Transverse colon (tissue), 4 donors: Measurements from ENCODE around the gene MPV17L2. TPM values are rescaled to one million over a fixed set of nuclear protein-coding genes. Genes with fewer than 3 reads are reported as not detected.

Source experiments
- DNase-seq: peaks from one replicate; pipeline ENCODE4 v3.0.0-alpha.2; 2019
- H3K27ac ChIP-seq, 4 donors: fragments of 200-600 bp; sonication (generic); 2 replicates each; pipeline ENCODE4 v1.5.1; 2016 to 2018; ENCODE audit warnings: inconsistent platforms in 4 of 4
- H3K27me3 ChIP-seq: fragments of 200-600 bp; sonication (generic); 2 replicates; pipeline ENCODE4 v1.5.1; 2017; ENCODE audit warnings: inconsistent platforms
- H3K36me3 ChIP-seq, 4 donors: fragments of 200-600 bp; sonication (generic); 2 replicates each; pipeline ENCODE4 v1.5.1; 2017 to 2019; ENCODE audit warnings: inconsistent platforms in 4 of 4
- H3K4me1 ChIP-seq, 4 donors: fragments of 200-600 bp; sonication (generic); 2 replicates each; pipeline ENCODE4 v1.5.1; 2017 to 2020; ENCODE audit warnings: inconsistent platforms in 4 of 4
- H3K4me3 ChIP-seq, 4 donors: fragments of 200-600 bp; sonication (generic); 1 replicate in 1 of 4; 2 replicates in 3 of 4; pipeline versions ENCODE4 v1.5.1 to v1.6.1; 2017 to 2019; ENCODE audit warnings: inconsistent platforms in 4 of 4
- H3K9me3 ChIP-seq, 2 donors: fragments of 200-600 bp; sonication (generic); 2 replicates each; pipeline ENCODE4 v1.5.1; 2017 to 2019; ENCODE audit warnings: inconsistent platforms in 2 of 2
- EP300 ChIP-seq: sonication (generic); formaldehyde crosslinking; IDR thresholded peaks from one replicate; pipeline ENCODE4 v1.6.1; 2017; ENCODE audit warnings: antibody characterized with exemption, low read depth
- POLR2A ChIP-seq: fragments of 450-650 bp; IDR thresholded peaks from one replicate; pipeline ENCODE4 v1.6.1; 2016; ENCODE audit warnings: antibody characterized with exemption, mild to moderate bottlenecking, moderate library complexity
- POLR2AphosphoS5 ChIP-seq, 3 donors: sonication (generic); formaldehyde crosslinking; IDR thresholded peaks; one replicate each; pipeline ENCODE4 v1.6.1; 2016; ENCODE audit warnings: antibody characterized with exemption in 3 of 3
- WGBS, 2 donors: methylation state at CpG; one replicate each; pipeline ENCODE4 v1.1.5; 2018; ENCODE audit warnings: low coverage in 1 of 2; 5-methylcytosine and 5-hydroxymethylcytosine counted together
- in situ Hi-C, 4 donors: fragments of 200-750 bp; cut with MboI; loops; one replicate each; pipeline versions ENCODE4 v1.15.0 to v1.15.1; 2017; ENCODE audit warnings: low sequenced_read_pairs in 3 of 4, low pct_ligation_motif_present in 1 of 4, low pct_unique_long_range_greater_than_20kb in 1 of 4
- intact Hi-C: fragments of 100-400 bp; cut with DNase I; formaldehyde crosslinking; loops from one replicate; pipeline ENCODE4 v1.15.1; 2023; ENCODE audit warnings: low total_unique reads
- total RNA-seq, 4 donors: library from RNA; depleted of rRNA; stranded (reverse); fragments of >200 nt; gene quantifications; one replicate each; pipeline ENCODE4 v1.1.0, GENCODE V29; 2016
- TF ChIP-seq, protein P1 (sequence below), 5 experiments: fragments of 200-600 bp in 3 of 5; fragments of 450-650 bp in 2 of 5; sonication (generic) in 3 of 5; IDR thresholded peaks; 1 replicate in 2 of 5; 2 replicates in 3 of 5; pipeline ENCODE4 v1.5.1; 2016 to 2017; ENCODE audit warnings: antibody characterized with exemption in 5 of 5, inconsistent platforms in 3 of 5, mild to moderate bottlenecking in 2 of 5, moderate library complexity in 1 of 5

Gene MPV17L2
- total RNA-seq, 4 donors from 2014 or later: 1.6 to 22.3 (median 12.6) TPM

DNA sequence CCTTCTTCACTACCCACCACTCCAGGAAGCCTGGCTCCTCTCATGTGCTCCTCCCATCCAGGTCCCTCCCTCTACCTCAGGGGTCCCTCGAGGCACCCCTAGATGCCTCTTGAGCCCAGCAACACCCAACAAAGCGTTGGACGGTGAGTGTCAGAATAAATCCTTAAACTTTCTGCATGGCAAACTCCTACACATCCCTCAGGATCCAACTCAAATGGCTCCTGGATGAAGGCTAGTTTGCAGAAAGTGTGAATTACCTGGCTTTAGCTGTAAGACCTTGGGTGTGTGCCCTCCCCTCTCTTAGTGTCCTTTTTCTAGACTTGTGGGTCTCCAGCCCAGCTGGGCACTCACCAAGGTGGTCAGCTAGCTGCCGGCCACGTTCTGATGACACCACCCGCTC lies 5.4 kb downstream of the MPV17L2 start:
- Histone ChIP-seq H3K27ac (no peak overlapping the region), H3K9me3 (no peaks in the 10 kb centered on the region), H3K4me3 (no peak overlapping the region), H3K36me3 (peaks cover 0 to 6% (median 0%) of the 10 kb centered on the region in 4 donors), H3K27me3 (no peaks in the 10 kb centered on the region), H3K4me1 (peaks cover 14 to 27% (median 25%) of the 10 kb centered on the region in 4 donors)
- DNase-seq: no peak
- intact Hi-C loops (no loop called here), in situ Hi-C loops (no loop called here)
- TF ChIP-seq, protein P1, sequence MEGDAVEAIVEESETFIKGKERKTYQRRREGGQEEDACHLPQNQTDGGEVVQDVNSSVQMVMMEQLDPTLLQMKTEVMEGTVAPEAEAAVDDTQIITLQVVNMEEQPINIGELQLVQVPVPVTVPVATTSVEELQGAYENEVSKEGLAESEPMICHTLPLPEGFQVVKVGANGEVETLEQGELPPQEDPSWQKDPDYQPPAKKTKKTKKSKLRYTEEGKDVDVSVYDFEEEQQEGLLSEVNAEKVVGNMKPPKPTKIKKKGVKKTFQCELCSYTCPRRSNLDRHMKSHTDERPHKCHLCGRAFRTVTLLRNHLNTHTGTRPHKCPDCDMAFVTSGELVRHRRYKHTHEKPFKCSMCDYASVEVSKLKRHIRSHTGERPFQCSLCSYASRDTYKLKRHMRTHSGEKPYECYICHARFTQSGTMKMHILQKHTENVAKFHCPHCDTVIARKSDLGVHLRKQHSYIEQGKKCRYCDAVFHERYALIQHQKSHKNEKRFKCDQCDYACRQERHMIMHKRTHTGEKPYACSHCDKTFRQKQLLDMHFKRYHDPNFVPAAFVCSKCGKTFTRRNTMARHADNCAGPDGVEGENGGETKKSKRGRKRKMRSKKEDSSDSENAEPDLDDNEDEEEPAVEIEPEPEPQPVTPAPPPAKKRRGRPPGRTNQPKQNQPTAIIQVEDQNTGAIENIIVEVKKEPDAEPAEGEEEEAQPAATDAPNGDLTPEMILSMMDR (IDR thresholded peaks at IDR 0.05): no peak
- TF ChIP-seq EP300 (no peak), POLR2A (no peak), POLR2AphosphoS5 (IDR thresholded peaks at IDR 0.05) (no peak)
- 92 to 94% methylated on average over 2 to 6 of the region's 6 CpGs for WGBS, 2 donors

DNA sequence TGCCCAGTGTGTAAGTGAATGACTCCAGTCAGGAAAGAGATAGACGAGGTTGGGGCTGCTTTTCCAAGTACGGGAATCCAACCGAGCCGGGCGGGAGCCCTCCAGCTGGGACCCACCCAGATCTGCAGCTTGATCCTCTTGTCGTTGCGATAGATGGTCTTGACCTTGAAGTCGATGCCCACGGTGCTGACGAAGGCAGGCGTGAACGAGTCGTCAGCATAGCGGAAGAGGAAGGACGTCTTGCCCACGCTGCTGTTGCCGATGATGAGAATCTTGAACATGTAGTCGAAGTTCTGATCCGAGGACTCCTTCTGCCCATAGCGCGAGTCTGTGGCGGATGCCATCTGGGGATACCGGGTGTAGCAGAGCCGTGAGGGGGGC lies 9.4 kb downstream of the MPV17L2 start:
- whole genome bisulfite sequencing, 2 donors: 86% methylated on average over 24 of the region's 24 CpGs; no CpG with 5 or more reads in 1 of the 2 donors
- TF ChIP-seq POLR2A: no peak
- no peak for TF ChIP-seq EP300
- TF ChIP-seq, protein P1 (IDR thresholded peaks at IDR 0.05): no peak
- TF ChIP-seq POLR2AphosphoS5 (IDR thresholded peaks at IDR 0.05): no peak
- Histone ChIP-seq H3K4me1 (peaks cover 0 to 27% (median 23%) of the 10 kb centered on the region in 4 donors), H3K4me3 (no peak overlapping the region), H3K27me3 (no peaks in the 10 kb centered on the region), H3K36me3 (peaks cover 0 to 6% (median 0%) of the 10 kb centered on the region in 4 donors), H3K9me3 (no peaks in the 10 kb centered on the region), H3K27ac (peak overlapping the region in 1 of 4 donors; percentile 90)
- in situ Hi-C loops (loop anchor here in 1 of 4 donors (25.0 kb wide), 1 partner anchor 135 kb away; the partner anchor contains the start of gene PGPEP1), intact Hi-C loops (loop anchor here (10.0 kb wide), 1 partner anchor 212 kb away; the partner anchor contains the start of gene SSBP4)
- no peak for DNase-seq

DNA sequence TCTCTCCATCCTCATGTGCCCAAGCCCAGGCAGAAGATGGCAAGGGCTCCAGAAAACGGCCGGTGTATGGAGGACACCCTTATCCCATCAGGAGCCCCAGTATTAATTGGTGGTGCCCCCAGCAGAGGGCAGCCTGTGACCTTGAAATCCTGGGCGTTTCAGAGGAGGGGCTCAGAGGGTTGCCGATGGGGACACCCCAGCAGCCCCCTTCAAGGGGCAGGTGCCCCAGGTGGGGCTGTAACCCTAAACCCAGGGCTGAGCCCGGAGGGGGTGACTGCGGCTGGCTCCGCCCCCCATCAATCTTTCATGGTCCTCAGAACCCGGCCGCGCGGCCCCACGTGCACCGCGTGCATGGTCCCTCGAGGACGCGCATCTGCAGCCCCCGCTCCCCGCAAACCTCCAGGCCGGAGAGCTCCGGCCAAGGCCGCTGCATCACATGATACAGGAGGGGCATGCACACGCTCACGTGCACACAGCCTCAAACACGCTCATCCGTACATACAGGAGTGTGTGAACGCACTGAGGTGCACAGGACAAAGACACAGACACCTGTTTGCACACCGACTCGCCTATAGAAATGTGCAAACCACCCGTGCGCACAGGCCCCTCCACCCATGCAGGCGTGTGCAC lies 9.9 kb downstream of the MPV17L2 start:
- no peaks in the 10 kb centered on the region for H3K27me3 ChIP-seq
- peak overlapping the region in 3 of 4 donors; percentile 66 to 76 (median 74) for H3K4me3 ChIP-seq
- peaks cover 0 to 6% (median 0%) of the 10 kb centered on the region in 4 donors for H3K36me3 ChIP-seq
- peaks cover 0 to 27% (median 23%) of the 10 kb centered on the region in 4 donors for H3K4me1 ChIP-seq
- no peaks in the 10 kb centered on the region for H3K9me3 ChIP-seq
- 4% methylated on average over 32 of the region's 32 CpGs; no CpG with 5 or more reads in 1 of the 2 donors for WGBS, 2 donors
- TF ChIP-seq, protein P1 (IDR thresholded peaks at IDR 0.05): peak in 3 of 5 experiments; percentile 13 to 25 (median 19)
- TF ChIP-seq EP300: no peak
- intact Hi-C loops (loop anchor here (10.0 kb wide), 1 partner anchor 212 kb away; the partner anchor contains the start of gene SSBP4), in situ Hi-C loops (loop anchor here in 1 of 4 donors (25.0 kb wide), 1 partner anchor 134 kb away; the partner anchor contains the start of gene PGPEP1)
- DNase-seq: peak; percentile 35
- peak overlapping the region in 3 of 4 donors; percentile 80 to 90 (median 88) for H3K27ac ChIP-seq

- intact Hi-C loops: loop anchor here (10.0 kb wide), 1 partner anchor 211 kb away; the partner anchor contains the start of gene SSBP4
- peaks cover 4% of the 10 kb centered on the region for H3K27me3 ChIP-seq
- peak overlapping the region; percentile 53 to 76 (median 70) for H3K4me3 ChIP-seq
- in situ Hi-C loops: loop anchor here in 1 of 4 donors (25.0 kb wide), 1 partner anchor 134 kb away; the partner anchor contains the start of gene PGPEP1
- TF ChIP-seq POLR2AphosphoS5 (IDR thresholded peaks at IDR 0.05) (no peak), EP300 (no peak), POLR2A (no peak)
- TF ChIP-seq, protein P1 (IDR thresholded peaks at IDR 0.05): no peak
- H3K4me1 ChIP-seq: peaks cover 0 to 27% (median 23%) of the 10 kb centered on the region in 4 donors
- no peaks in the 10 kb centered on the region for H3K9me3 ChIP-seq
- peak; percentile 58 for DNase-seq
- peak overlapping the region; percentile 79 to 90 (median 84) for H3K27ac ChIP-seq
- 0% methylated on average over 16 of the region's 38 CpGs; no CpG with 5 or more reads in 1 of the 2 donors for WGBS, 2 donors
- H3K36me3 ChIP-seq: peaks cover 0 to 3% (median 0%) of the 10 kb centered on the region in 4 donors
Observed at GRCh38 chr19:18203408-18203862, 10.4 kb downstream of the MPV17L2 start.
